HG02588 (cell line): ENCODE results near the gene PNPLA6.

ENCODE experiments used
- ATAC-seq: cut with Tn5 transposase; IDR thresholded peaks from one replicate; pipeline ENCODE4 v1.9.1; 2021; ENCODE audit warnings: mild to moderate bottlenecking, moderate library complexity; ENCODE audit not compliant: unreplicated experiment

PNPLA6 gene

GRCh38 chr19:7595466-7596133 is 60.1 kb downstream of the PNPLA6 start, which contains the start of gene CAMSAP3:
CAMSAP3 (plus strand) TSS chr19:7595863; CDS start chr19:7596003, 140 bp downstream.
- no peak for ATAC-seq

- ATAC-seq: no peak
Observed at GRCh38 chr19:7596211-7596937, 60.9 kb downstream of the PNPLA6 start.

- ATAC-seq: no peak
Observed at GRCh38 chr19:7597689-7598088, 62.2 kb downstream of the PNPLA6 start.

- ATAC-seq: no peak
Observed at GRCh38 chr19:7598180-7598579, 62.7 kb downstream of the PNPLA6 start.

- no peak for ATAC-seq
Observed at GRCh38 chr19:7600721-7601120, 65.2 kb downstream of the PNPLA6 start.

GRCh38 chr19:7602240-7602934 is 66.9 kb downstream of the PNPLA6 start:
- ATAC-seq: no peak

GRCh38 chr19:7602935-7603497 is 67.5 kb downstream of the PNPLA6 start:
- ATAC-seq: no peak

- ATAC-seq: no peak
Observed at GRCh38 chr19:7603919-7604318, 68.4 kb downstream of the PNPLA6 start.

- ATAC-seq: no peak
Observed at GRCh38 chr19:7605490-7606222, 70.1 kb downstream of the PNPLA6 start.

- ATAC-seq: no peak
Observed at GRCh38 chr19:7606289-7606688, 70.8 kb downstream of the PNPLA6 start.

- no peak for ATAC-seq
Observed at GRCh38 chr19:7607212-7607873, 71.8 kb downstream of the PNPLA6 start.

GRCh38 chr19:7607874-7608560 is 72.5 kb downstream of the PNPLA6 start:
- ATAC-seq: no peak

GRCh38 chr19:7610491-7611240 is 75.1 kb downstream of the PNPLA6 start:
- no peak for ATAC-seq
